Right lobe of liver (tissue), 4 donors: ENCODE results near the gene COLEC12.

Source experiments
- POLR2A ChIP-seq: fragments of 450-650 bp; IDR thresholded peaks from one replicate; pipeline ENCODE4 v1.6.1; 2017; ENCODE audit warnings: antibody characterized with exemption, mild to moderate bottlenecking
- TF ChIP-seq, protein P1 (sequence below), 4 donors: fragments of 200-600 bp in 3 of 4; fragments of 450-650 bp in 1 of 4; IDR thresholded peaks; one replicate each; pipeline versions ENCODE4 v1.5.1 to v1.8.0; 2016 to 2022; ENCODE audit warnings: antibody characterized with exemption in 4 of 4, mild to moderate bottlenecking in 2 of 4
- donor health status: DM: no; HTN: no; CAD: no.
- donor health status: DM: no; HTN: no; CAD: no.
- donor health status: DM: no; HTN: yes; CAD: no.

DNA sequence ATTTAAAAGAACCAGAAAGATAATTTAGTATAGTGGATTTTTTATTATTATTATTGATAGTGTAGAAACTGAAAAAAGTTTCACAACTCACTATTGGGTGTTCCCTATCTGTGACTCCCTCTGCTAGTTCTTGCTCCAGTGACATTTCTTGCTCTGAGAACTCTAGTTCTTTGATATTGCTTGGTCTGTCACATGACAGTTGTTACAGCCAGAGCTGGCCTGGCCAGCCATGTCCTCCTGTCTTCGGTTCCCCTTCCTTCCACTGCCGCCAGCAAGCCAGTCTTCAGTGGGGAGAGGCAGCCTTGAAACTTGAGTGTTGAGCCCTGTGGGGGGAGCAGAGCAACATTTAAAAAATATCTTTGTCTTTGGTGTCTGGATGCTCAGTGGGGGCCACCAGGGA, 225.0 kb downstream of the COLEC12 start:
- TF ChIP-seq, protein P1, sequence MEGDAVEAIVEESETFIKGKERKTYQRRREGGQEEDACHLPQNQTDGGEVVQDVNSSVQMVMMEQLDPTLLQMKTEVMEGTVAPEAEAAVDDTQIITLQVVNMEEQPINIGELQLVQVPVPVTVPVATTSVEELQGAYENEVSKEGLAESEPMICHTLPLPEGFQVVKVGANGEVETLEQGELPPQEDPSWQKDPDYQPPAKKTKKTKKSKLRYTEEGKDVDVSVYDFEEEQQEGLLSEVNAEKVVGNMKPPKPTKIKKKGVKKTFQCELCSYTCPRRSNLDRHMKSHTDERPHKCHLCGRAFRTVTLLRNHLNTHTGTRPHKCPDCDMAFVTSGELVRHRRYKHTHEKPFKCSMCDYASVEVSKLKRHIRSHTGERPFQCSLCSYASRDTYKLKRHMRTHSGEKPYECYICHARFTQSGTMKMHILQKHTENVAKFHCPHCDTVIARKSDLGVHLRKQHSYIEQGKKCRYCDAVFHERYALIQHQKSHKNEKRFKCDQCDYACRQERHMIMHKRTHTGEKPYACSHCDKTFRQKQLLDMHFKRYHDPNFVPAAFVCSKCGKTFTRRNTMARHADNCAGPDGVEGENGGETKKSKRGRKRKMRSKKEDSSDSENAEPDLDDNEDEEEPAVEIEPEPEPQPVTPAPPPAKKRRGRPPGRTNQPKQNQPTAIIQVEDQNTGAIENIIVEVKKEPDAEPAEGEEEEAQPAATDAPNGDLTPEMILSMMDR (IDR thresholded peaks at IDR 0.05): no peak
- no peak for TF ChIP-seq POLR2A
